HepG2 (cell line): ENCODE data around the gene CTDNEP1. TPM values are rescaled to one million over a fixed set of nuclear protein-coding genes. Genes with fewer than 3 reads are reported as not detected.

Source experiments
- NFYB ChIP-seq: sonication (generic); formaldehyde crosslinking; IDR thresholded peaks from 2 replicates; pipeline ENCODE4 v1.4.0; 2020; ENCODE audit warnings: missing genetic modification reagents
- polyA plus RNA-seq, 8 experiments: library from polyadenylated mRNA; depleted of rRNA in 3 of 8; stranded (reverse) in 7 of 8; unstranded in 1 of 8; fragments of >200 nt; fragmentation: Illumina TruSeq in 4 of 8; extraction: Trizol in 4 of 8; gene quantifications; 2 replicates each; pipeline versions ENCODE4 v1.2.1 to v1.2.3, GENCODE V29; 2011 to 2016; ENCODE audit warnings: low read depth in 4 of 8, missing spikeins in 1 of 8, mixed read lengths in 1 of 8; ENCODE audit not compliant: insufficient read depth in 1 of 8
- total RNA-seq, 5 experiments: library from RNA; depleted of rRNA; stranded (reverse); fragments of >200 nt; fragmentation: Illumina TruSeq; extraction: Trizol; gene quantifications; 2 replicates each; pipeline ENCODE4 v1.2.3, GENCODE V29; 2016; ENCODE audit warnings: low read depth in 1 of 5
- TF ChIP-seq, protein P1 (sequence below): sonication (generic); formaldehyde crosslinking; conservative IDR thresholded peaks from 2 replicates; pipeline ENCODE4 v1.4.0; 2020; ENCODE audit warnings: mild to moderate bottlenecking, missing genetic modification reagents, moderate library complexity
- TF ChIP-seq, protein P2 (sequence below): sonication (generic); formaldehyde crosslinking; IDR thresholded peaks from 2 replicates; pipeline ENCODE4 v1.5.1; 2020; ENCODE audit warnings: mild to moderate bottlenecking, missing genetic modification reagents, moderate library complexity
- TF ChIP-seq, protein P3 (sequence below): sonication (generic); formaldehyde crosslinking; IDR thresholded peaks from 2 replicates; pipeline ENCODE4 v1.5.0; 2020; ENCODE audit warnings: mild to moderate bottlenecking, missing genetic modification reagents, borderline replicate concordance

Gene CTDNEP1
- total and polyA plus RNA-seq, 2 of the 13 experiments (the other 11 are each of a cell fraction or from before 2014, with no cell fraction given): 19.8 to 118 TPM

DNA sequence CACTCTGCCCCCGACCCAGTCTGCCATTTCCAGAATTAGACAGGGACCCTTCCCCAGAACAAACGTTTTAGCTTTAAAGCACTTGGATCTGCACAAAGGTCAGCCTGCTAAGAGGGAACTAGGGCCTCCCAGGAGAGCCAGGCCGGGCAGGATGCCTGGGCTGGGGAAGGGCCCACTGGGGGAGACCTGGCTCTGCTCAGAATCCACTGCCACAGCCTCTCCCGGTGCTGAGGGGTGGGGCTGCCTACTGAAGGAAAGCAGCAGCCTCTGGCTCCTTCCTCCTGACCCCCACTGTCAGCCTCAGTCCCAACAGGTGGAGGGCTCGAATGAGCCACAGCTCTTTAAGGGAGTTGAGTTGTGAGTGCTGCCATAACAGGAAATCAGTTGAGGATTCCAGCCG, 41.2 kb upstream of the CTDNEP1 start (continued):
- TF ChIP-seq, protein P1, sequence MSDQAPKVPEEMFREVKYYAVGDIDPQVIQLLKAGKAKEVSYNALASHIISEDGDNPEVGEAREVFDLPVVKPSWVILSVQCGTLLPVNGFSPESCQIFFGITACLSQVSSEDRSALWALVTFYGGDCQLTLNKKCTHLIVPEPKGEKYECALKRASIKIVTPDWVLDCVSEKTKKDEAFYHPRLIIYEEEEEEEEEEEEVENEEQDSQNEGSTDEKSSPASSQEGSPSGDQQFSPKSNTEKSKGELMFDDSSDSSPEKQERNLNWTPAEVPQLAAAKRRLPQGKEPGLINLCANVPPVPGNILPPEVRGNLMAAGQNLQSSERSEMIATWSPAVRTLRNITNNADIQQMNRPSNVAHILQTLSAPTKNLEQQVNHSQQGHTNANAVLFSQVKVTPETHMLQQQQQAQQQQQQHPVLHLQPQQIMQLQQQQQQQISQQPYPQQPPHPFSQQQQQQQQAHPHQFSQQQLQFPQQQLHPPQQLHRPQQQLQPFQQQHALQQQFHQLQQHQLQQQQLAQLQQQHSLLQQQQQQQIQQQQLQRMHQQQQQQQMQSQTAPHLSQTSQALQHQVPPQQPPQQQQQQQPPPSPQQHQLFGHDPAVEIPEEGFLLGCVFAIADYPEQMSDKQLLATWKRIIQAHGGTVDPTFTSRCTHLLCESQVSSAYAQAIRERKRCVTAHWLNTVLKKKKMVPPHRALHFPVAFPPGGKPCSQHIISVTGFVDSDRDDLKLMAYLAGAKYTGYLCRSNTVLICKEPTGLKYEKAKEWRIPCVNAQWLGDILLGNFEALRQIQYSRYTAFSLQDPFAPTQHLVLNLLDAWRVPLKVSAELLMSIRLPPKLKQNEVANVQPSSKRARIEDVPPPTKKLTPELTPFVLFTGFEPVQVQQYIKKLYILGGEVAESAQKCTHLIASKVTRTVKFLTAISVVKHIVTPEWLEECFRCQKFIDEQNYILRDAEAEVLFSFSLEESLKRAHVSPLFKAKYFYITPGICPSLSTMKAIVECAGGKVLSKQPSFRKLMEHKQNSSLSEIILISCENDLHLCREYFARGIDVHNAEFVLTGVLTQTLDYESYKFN: peak; percentile 54; the same call in 1 of the 2 replicates
- no peak for TF ChIP-seq NFYB
- TF ChIP-seq, protein P2, sequence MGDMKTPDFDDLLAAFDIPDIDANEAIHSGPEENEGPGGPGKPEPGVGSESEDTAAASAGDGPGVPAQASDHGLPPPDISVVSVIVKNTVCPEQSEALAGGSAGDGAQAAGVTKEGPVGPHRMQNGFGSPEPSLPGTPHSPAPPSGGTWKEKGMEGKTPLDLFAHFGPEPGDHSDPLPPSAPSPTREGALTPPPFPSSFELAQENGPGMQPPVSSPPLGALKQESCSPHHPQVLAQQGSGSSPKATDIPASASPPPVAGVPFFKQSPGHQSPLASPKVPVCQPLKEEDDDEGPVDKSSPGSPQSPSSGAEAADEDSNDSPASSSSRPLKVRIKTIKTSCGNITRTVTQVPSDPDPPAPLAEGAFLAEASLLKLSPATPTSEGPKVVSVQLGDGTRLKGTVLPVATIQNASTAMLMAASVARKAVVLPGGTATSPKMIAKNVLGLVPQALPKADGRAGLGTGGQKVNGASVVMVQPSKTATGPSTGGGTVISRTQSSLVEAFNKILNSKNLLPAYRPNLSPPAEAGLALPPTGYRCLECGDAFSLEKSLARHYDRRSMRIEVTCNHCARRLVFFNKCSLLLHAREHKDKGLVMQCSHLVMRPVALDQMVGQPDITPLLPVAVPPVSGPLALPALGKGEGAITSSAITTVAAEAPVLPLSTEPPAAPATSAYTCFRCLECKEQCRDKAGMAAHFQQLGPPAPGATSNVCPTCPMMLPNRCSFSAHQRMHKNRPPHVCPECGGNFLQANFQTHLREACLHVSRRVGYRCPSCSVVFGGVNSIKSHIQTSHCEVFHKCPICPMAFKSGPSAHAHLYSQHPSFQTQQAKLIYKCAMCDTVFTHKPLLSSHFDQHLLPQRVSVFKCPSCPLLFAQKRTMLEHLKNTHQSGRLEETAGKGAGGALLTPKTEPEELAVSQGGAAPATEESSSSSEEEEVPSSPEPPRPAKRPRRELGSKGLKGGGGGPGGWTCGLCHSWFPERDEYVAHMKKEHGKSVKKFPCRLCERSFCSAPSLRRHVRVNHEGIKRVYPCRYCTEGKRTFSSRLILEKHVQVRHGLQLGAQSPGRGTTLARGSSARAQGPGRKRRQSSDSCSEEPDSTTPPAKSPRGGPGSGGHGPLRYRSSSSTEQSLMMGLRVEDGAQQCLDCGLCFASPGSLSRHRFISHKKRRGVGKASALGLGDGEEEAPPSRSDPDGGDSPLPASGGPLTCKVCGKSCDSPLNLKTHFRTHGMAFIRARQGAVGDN: peak; percentile 39; the same call in 1 of the 2 replicates
- TF ChIP-seq, protein P3, sequence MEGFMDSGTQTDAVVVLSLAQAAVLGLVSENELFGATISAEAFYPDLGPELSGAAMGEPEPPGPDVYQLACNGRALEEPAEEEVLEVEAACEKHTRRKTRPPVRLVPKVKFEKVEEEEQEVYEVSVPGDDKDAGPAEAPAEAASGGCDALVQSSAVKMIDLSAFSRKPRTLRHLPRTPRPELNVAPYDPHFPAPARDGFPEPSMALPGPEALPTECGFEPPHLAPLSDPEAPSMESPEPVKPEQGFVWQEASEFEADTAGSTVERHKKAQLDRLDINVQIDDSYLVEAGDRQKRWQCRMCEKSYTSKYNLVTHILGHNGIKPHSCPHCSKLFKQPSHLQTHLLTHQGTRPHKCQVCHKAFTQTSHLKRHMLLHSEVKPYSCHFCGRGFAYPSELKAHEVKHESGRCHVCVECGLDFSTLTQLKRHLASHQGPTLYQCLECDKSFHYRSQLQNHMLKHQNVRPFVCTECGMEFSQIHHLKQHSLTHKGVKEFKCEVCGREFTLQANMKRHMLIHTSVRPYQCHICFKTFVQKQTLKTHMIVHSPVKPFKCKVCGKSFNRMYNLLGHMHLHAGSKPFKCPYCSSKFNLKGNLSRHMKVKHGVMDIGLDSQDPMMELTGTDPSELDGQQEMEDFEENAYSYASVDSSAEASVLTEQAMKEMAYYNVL: 0 out of 2 replicates have a peak, but pooled peaks have one; percentile 14
